Neural cell (in vitro differentiated cells): ENCODE measurements around the gene BICDL1.
"Not testable (repeated sequence)": the region's sequence is repeated elsewhere in the genome, so short reads cannot be mapped to it uniquely, and the experiment has no call there.

Experiments
- CTCF ChIP-seq: fragments of 450-650 bp; IDR thresholded peaks from 2 replicates; pipeline ENCODE4 v1.5.1; 2014; ENCODE audit warnings: antibody characterized with exemption, mild to moderate bottlenecking, moderate library complexity; ENCODE audit not compliant: poor library complexity, severe bottlenecking
- MXI1 ChIP-seq: fragments of 450-650 bp; conservative IDR thresholded peaks from 2 replicates; pipeline ENCODE4 v1.6.1; 2014; ENCODE audit warnings: antibody characterized with exemption, mild to moderate bottlenecking; ENCODE audit not compliant: poor library complexity, severe bottlenecking
- POLR2AphosphoS5 ChIP-seq: IDR thresholded peaks from 2 replicates; pipeline ENCODE4 v1.6.1; 2012
- RAD21 ChIP-seq: fragments of 450-650 bp; conservative IDR thresholded peaks from 2 replicates; pipeline ENCODE4 v1.6.1; 2014; ENCODE audit warnings: antibody characterized with exemption, mild to moderate bottlenecking, moderate library complexity
- REST ChIP-seq: IDR thresholded peaks from 2 replicates; pipeline ENCODE4 v1.6.1; 2012; ENCODE audit warnings: borderline replicate concordance
- SMC3 ChIP-seq: fragments of 450-650 bp; conservative IDR thresholded peaks from 2 replicates; pipeline ENCODE4 v1.6.1; 2014; ENCODE audit warnings: antibody characterized with exemption, mild to moderate bottlenecking, moderate library complexity; ENCODE audit not compliant: poor library complexity

- TF ChIP-seq SMC3, CTCF, POLR2AphosphoS5, MXI1, RAD21, REST: not testable (repeated sequence)
Measured at GRCh38 chr12:119980702-119981101, 8.3 kb upstream of the BICDL1 start.
